ENCODE data around the gene MRGPRE.

DNA sequence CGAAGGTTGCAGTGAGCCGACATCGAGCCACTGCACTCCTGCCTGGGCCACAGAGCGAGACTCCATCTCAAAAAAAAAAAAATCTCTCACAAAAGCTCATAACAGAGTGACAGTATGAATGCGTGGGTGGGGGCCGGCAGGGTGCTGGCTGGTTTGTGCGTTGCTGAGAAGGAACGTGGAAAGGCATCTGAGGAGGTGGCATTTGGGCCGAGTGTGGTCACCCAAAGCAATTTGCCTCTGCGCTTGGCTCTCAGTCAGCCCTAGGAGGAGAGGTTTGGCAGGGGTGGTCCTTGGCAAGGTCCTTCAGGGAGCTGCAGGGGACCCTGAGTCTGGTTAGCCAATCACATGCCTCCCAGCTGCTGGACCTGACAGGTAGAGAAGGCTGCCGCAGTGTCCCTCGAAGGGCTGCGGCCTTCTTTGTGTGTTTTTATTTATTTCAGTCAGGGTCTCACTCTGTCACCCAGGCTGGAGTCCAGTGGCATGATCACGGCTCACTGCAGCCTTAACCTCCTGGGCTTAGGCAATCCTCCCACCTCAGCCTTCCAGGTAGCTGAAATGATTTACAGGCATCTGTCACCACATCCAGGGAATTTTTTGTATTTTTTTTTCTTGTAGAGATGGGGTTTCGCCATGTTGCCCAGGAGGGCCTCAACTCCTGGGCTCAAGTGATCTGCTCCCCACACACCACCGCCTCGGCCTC lies 43.6 kb downstream of the MRGPRE start:
- TF ChIP-seq, protein P1, sequence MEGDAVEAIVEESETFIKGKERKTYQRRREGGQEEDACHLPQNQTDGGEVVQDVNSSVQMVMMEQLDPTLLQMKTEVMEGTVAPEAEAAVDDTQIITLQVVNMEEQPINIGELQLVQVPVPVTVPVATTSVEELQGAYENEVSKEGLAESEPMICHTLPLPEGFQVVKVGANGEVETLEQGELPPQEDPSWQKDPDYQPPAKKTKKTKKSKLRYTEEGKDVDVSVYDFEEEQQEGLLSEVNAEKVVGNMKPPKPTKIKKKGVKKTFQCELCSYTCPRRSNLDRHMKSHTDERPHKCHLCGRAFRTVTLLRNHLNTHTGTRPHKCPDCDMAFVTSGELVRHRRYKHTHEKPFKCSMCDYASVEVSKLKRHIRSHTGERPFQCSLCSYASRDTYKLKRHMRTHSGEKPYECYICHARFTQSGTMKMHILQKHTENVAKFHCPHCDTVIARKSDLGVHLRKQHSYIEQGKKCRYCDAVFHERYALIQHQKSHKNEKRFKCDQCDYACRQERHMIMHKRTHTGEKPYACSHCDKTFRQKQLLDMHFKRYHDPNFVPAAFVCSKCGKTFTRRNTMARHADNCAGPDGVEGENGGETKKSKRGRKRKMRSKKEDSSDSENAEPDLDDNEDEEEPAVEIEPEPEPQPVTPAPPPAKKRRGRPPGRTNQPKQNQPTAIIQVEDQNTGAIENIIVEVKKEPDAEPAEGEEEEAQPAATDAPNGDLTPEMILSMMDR (conservative IDR thresholded peaks at IDR 0.05), result no peak
- TF ChIP-seq EZH2 (IDR thresholded peaks at IDR 0.05; ENCODE audit: low read depth), result no peak

All from PC-9 (cell line).